ENCODE data around the gene RSF1.
"Not testable (repeated sequence)": the region's sequence is repeated elsewhere in the genome, so short reads cannot be mapped to it uniquely, and the experiment has no call there.

GRCh38 chr11:77861444-77861843 lies 40.9 kb upstream of the RSF1 start:
- not testable (repeated sequence) for TF ChIP-seq CTCF, POLR2A (IDR thresholded peaks at IDR 0.05)

All from Peyer's patch (tissue), 4 donors.